ENCODE measurements around the gene CLIC5. TPM values are rescaled to one million over a fixed set of nuclear protein-coding genes. Genes with fewer than 3 reads are reported as not detected.
A peak's percentile ranks its signal among the peaks of the same experiment; 100 is the strongest.

The CLIC5 gene
- total RNA-seq, 1 experiment from 2014 or later, result not detected

DNA sequence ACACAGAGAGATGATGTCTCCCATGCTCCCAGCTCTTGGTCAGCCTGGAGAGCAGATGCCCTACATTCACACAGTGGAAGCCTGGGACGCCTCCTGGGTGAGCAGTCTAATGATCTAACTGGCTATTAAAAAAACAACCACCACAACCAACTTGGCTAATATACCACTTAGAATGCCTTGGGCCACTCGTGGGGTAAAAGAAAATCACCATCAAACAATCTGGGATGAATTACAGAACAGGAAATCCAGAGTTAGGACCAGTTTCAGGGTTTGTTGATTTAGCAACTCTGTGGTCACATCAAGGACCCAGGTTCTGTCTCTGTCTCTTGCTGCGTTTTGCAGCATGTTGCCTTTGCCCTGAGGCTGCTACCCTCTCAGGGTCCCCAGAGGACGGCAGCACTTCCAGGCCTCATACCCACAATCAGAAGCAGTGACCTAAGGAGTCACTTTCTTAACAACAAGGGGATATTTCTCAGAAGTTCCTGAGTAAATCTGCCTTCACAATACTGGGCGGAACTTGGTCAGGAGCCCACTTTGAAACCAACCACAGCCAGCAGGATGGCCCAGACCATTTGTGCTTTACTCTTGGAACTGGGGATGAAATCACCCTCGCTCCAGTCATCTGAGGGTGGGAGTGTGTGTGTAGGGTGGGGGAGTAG lies 118.7 kb downstream of the CLIC5 start:
- BruUV-seq (replicated peaks), result no TSS peak
- ChIA-PET POLR2A (no interaction called here), CTCF (no interaction called here)
- H3K4me1 Mint-ChIP-seq (ENCODE audit: insufficient read depth, unreplicated experiment), result no peaks in the 10 kb centered on the region
- no peak overlapping the region for H3K4me3 Mint-ChIP-seq (ENCODE audit: unreplicated experiment)
- DNase-seq (ENCODE audit: unreplicated experiment), result peak; percentile 33
- TF ChIP-seq, protein P1, sequence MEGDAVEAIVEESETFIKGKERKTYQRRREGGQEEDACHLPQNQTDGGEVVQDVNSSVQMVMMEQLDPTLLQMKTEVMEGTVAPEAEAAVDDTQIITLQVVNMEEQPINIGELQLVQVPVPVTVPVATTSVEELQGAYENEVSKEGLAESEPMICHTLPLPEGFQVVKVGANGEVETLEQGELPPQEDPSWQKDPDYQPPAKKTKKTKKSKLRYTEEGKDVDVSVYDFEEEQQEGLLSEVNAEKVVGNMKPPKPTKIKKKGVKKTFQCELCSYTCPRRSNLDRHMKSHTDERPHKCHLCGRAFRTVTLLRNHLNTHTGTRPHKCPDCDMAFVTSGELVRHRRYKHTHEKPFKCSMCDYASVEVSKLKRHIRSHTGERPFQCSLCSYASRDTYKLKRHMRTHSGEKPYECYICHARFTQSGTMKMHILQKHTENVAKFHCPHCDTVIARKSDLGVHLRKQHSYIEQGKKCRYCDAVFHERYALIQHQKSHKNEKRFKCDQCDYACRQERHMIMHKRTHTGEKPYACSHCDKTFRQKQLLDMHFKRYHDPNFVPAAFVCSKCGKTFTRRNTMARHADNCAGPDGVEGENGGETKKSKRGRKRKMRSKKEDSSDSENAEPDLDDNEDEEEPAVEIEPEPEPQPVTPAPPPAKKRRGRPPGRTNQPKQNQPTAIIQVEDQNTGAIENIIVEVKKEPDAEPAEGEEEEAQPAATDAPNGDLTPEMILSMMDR (IDR thresholded peaks at IDR 0.05; ENCODE audit: unreplicated experiment), result no peak
- no peaks in the 10 kb centered on the region for H3K27me3 Mint-ChIP-seq (ENCODE audit: insufficient read depth, unreplicated experiment)
- no peak overlapping the region for H3K27ac Mint-ChIP-seq (ENCODE audit: low read depth, unreplicated experiment)
- intact Hi-C loops (cut with micrococcal nuclease), result no loop called here
- no peaks in the 10 kb centered on the region for H3K36me3 Mint-ChIP-seq (ENCODE audit: insufficient read depth, unreplicated experiment)
- no peaks in the 10 kb centered on the region for H3K9me3 Mint-ChIP-seq (ENCODE audit: unreplicated experiment)

DNA sequence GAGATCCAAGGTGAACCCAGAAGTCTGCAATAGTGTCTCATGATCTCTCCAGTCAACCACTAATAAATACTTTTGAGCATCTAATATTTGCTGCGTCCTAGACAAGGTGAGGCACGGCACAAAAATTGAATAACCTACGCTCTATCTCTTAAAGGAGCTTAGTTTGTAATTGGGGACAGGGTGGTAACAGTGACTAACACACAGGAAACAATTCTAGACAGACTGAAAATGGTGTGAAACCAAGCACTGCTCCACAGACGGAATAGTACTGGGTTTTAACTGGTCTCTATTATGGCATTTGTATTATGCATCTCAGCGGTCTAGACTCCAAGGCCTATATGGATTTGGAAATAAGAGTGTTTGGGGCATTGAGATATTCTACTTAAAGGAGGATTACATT lies 120.1 kb downstream of the CLIC5 start:
- ChIA-PET POLR2A (interaction anchor here (0.7 kb wide), 1 partner anchor 1324 kb away, joined by 3 read pairs; no protein-coding TSS in a partner anchor), CTCF (interaction anchor here (0.7 kb wide), 2 partner anchors 171 to 567 kb away, joined by 3 read pairs; no protein-coding TSS in a partner anchor)
- Mint-ChIP-seq H3K4me3 (ENCODE audit: unreplicated experiment) (no peak overlapping the region), H3K4me1 (ENCODE audit: insufficient read depth, unreplicated experiment) (no peaks in the 10 kb centered on the region), H3K36me3 (ENCODE audit: insufficient read depth, unreplicated experiment) (no peaks in the 10 kb centered on the region), H3K9me3 (ENCODE audit: unreplicated experiment) (no peaks in the 10 kb centered on the region), H3K27ac (ENCODE audit: low read depth, unreplicated experiment) (no peak overlapping the region), H3K27me3 (ENCODE audit: insufficient read depth, unreplicated experiment) (no peaks in the 10 kb centered on the region)
- TF ChIP-seq, protein P1 (IDR thresholded peaks at IDR 0.05; ENCODE audit: unreplicated experiment), result no peak
- BruUV-seq (replicated peaks), result no TSS peak
- no peak for DNase-seq (ENCODE audit: unreplicated experiment)
- intact Hi-C loops (cut with micrococcal nuclease), result no loop called here

DNA sequence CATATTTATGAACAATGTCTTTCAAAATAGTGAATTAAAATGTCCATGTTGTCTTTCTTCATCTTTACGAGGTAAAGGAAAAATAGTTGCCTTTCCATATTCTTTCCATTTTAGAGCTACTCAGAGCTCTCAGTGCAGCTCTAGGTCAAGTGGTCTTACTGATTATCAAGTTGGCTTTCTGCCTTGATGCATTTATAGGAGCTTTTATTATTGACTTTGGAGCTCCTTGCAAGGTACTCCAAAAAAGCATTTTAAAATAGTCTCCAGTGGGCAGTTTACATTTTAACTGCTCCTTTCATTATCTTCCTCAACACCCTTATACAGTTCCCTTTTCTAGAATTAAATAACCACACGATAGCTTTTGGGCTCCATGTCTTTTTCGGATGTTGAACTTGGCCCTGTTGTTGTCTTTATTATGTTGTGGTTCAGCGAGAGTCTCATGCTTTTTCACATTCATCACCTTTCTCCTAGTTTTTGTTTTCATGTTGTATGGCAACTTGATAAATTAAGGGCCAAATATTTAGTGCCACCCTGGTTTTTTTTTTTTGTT lies 122.9 kb downstream of the CLIC5 start:
- Mint-ChIP-seq H3K27ac (ENCODE audit: low read depth, unreplicated experiment) (no peak overlapping the region), H3K27me3 (ENCODE audit: insufficient read depth, unreplicated experiment) (peaks cover 14% of the 10 kb centered on the region), H3K36me3 (ENCODE audit: insufficient read depth, unreplicated experiment) (no peaks in the 10 kb centered on the region), H3K4me3 (ENCODE audit: unreplicated experiment) (no peak overlapping the region), H3K4me1 (ENCODE audit: insufficient read depth, unreplicated experiment) (no peaks in the 10 kb centered on the region), H3K9me3 (ENCODE audit: unreplicated experiment) (no peaks in the 10 kb centered on the region)
- BruUV-seq (replicated peaks), result no TSS peak
- intact Hi-C loops (cut with micrococcal nuclease), result no loop called here
- DNase-seq (ENCODE audit: unreplicated experiment), result no peak
- POLR2A ChIA-PET, result no interaction called here
- TF ChIP-seq, protein P1 (IDR thresholded peaks at IDR 0.05; ENCODE audit: unreplicated experiment), result no peak
- CTCF ChIA-PET, result interaction anchor here (0.5 to 1.6 kb wide), 3 partner anchors 29 to 1624 kb away, joined by 3 to 4 read pairs (median 3); no protein-coding TSS in a partner anchor

DNA sequence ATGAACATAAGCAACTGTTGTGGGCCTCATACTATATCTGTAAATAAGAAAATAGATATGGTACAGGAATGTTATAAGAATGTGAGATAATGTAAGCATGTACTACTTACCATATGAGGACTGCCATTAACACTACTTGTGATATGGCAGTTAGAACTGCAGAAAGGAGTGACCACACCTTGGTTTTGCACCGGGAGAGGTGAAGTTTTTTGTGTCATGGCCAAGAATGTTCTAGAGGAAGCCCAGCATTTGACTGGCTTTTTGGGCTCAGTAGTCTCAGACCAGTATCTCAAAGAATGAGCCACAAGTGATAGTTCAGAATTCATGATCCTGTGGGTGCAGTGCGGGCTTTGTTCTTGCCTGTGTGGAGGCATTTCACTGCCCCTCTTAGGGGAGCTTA lies 123.5 kb downstream of the CLIC5 start:
- no peak overlapping the region for H3K4me3 Mint-ChIP-seq (ENCODE audit: unreplicated experiment)
- H3K27ac Mint-ChIP-seq (ENCODE audit: low read depth, unreplicated experiment), result no peak overlapping the region
- ChIA-PET CTCF (interaction anchor here (0.5 to 1.6 kb wide), 3 partner anchors 30 to 1624 kb away, joined by 3 to 8 read pairs (median 3); no protein-coding TSS in a partner anchor), POLR2A (no interaction called here)
- no TSS peak for BruUV-seq (replicated peaks)
- H3K27me3 Mint-ChIP-seq (ENCODE audit: insufficient read depth, unreplicated experiment), result peaks cover 19% of the 10 kb centered on the region
- H3K36me3 Mint-ChIP-seq (ENCODE audit: insufficient read depth, unreplicated experiment), result no peaks in the 10 kb centered on the region
- TF ChIP-seq, protein P1 (IDR thresholded peaks at IDR 0.05; ENCODE audit: unreplicated experiment), result no peak
- no peaks in the 10 kb centered on the region for H3K9me3 Mint-ChIP-seq (ENCODE audit: unreplicated experiment)
- no peaks in the 10 kb centered on the region for H3K4me1 Mint-ChIP-seq (ENCODE audit: insufficient read depth, unreplicated experiment)
- DNase-seq (ENCODE audit: unreplicated experiment), result no peak
- intact Hi-C loops (cut with micrococcal nuclease), result no loop called here

Measured in MCF 10A (cell line).